Heart right ventricle (tissue), 16 donors: Measurements from ENCODE around the gene RASSF8. TPM values are rescaled to one million over a fixed set of nuclear protein-coding genes. Genes with fewer than 3 reads are reported as not detected.

ENCODE experiments used
- ATAC-seq, 8 donors: fragments of 200-7000 bp; cut with Tn5 transposase; one replicate each; pipeline ENCODE4 v1.9.1; 2020; ENCODE audit warnings: mild to moderate bottlenecking in 8 of 8, moderate library complexity in 8 of 8, moderate number of reproducible peaks in 1 of 8
- DNase-seq, 2 donors: peaks; one replicate each; pipeline ENCODE4 v3.0.0-alpha.2; 2020
- H3K27ac ChIP-seq, 10 donors: fragments of 200-600 bp; sonication (generic) in 2 of 10; one replicate each; pipeline versions ENCODE4 v1.5.0 to v1.8.0; 2020 to 2022; ENCODE audit warnings: mild to moderate bottlenecking in 3 of 10
- H3K27me3 ChIP-seq, 7 donors: fragments of 200-600 bp; one replicate each; pipeline ENCODE4 v1.8.0; 2021 to 2022; ENCODE audit warnings: mild to moderate bottlenecking in 2 of 7
- H3K36me3 ChIP-seq, 9 donors: fragments of 200-600 bp; sonication (generic) in 1 of 9; one replicate each; pipeline versions ENCODE4 v1.5.0 to v1.8.0; 2020 to 2022; ENCODE audit warnings: mild to moderate bottlenecking in 2 of 9
- H3K4me1 ChIP-seq, 9 donors: fragments of 200-600 bp; sonication (generic) in 1 of 9; one replicate each; pipeline versions ENCODE4 v1.5.0 to v1.8.0; 2020 to 2022; ENCODE audit warnings: mild to moderate bottlenecking in 4 of 9
- H3K4me3 ChIP-seq, 10 donors: fragments of 200-600 bp; sonication (generic) in 2 of 10; one replicate each; pipeline versions ENCODE4 v1.5.0 to v1.8.0; 2020 to 2022; ENCODE audit warnings: mild to moderate bottlenecking in 7 of 10, moderate library complexity in 2 of 10
- H3K9me3 ChIP-seq, 11 donors: fragments of 200-600 bp in 10 of 11; sonication (generic) in 2 of 11; one replicate each; pipeline versions ENCODE4 v1.5.0 to v1.8.0; 2013 to 2022; ENCODE audit warnings: mild to moderate bottlenecking in 2 of 11, control low read depth in 1 of 11, moderate library complexity in 1 of 11
- CTCF ChIP-seq, 9 donors: fragments of 200-600 bp; sonication (generic) in 2 of 9; IDR thresholded peaks; one replicate each; pipeline versions ENCODE4 v1.5.0 to v1.8.0; 2021 to 2022; ENCODE audit warnings: antibody characterized with exemption in 9 of 9, mild to moderate bottlenecking in 5 of 9, moderate library complexity in 1 of 9
- WGBS, 2 donors: extraction: QIAGEN DNeasy Blood & Tissue Kit; methylation state at CpG; one replicate each; pipeline ENCODE4 v1.1.7; 2013; ENCODE audit warnings: inconsistent platforms in 1 of 2; 5-methylcytosine and 5-hydroxymethylcytosine counted together
- intact Hi-C, 10 donors: fragments of 100-400 bp; cut with DNase I; formaldehyde crosslinking; loops; one replicate each; pipeline versions ENCODE4 v1.11.1 to v1.14.2; 2022
- polyA plus RNA-seq, 2 donors: library from polyadenylated mRNA; stranded (reverse); fragments of 200-250 nt; gene quantifications; one replicate each; pipeline ENCODE4 v1.2.3, GENCODE V29; 2013
- total RNA-seq, 10 donors: library from RNA; stranded (reverse); fragmentation: NEBNext Ultra II Directional in 3 of 10; extraction: Animal tissue kit (Norgen Biotek cat#: 25700) in 3 of 10; gene quantifications; one replicate each; pipeline versions ENCODE4 v1.2.1 to v1.2.4, GENCODE V29; 2021 to 2023
- donor health status: Arrhythmogenic right ventricular cardiomyopathy.
- donor health status: ischemic (EF 13 %, LVEDD 7.1; RV severe dilation, severe dysfunction).
- donor health status: healthy with polysubstance abuse.
- donor health status: DM: no; HTN: yes; CAD: no.
- donor health status: DM: no; HTN: no; CAD: no.
- donor health status: ischemic (EF 25% LVEDD 6.9; RV normal size, moderate dysfunction).
- donor health status: ischemic (EF 25% LVEDD 5.7; RV mildly dilated, moderate dysfunction).
- donor health status: healthy.
- donor health status: DM: yes; HTN: yes; CAD: no.
- donor health status: Ischemic cardiomyopathy.
- donor health status: ischemic (EF 35%, LVEDD 5.7; RV mildly dilated, moderate dysfunction).
- donor health status: nonischemic (EF 11% LVEDD 7.7; RV severe dilation, severe dysfunction).
- donor health status: DM: yes; HTN: yes; CAD: no.
- donor health status: PGD.
- donor health status: ischemic (EF 29% LVEDD 5.4; RV normal size, mild dysfunction).
- donor health status: nonischemic (EF 23%, LVEDD 6.1; RV moderate dilation, normal function).

Gene RASSF8
- total and polyA plus RNA-seq, 12 donors, result 5.7 to 43.9 (median 28.9) TPM

DNA sequence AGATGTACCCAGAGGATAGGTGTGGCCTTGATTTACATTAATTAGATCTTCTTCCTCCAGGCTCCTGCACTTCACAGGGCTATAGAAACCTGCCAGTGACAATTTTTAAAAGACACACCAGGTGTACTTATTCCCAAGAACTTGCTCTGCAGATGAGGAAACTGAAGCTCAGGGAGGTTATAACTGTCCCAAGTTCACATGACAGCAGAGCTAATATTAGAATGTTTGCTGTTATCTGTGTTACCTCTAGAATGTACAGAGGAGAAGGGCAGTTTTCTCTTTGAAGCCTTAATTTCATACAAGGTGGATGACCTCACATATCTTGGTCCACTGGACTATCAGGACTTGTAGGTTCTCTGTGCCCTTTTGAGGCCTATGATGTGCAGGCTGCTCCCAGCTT is 27.7 kb downstream of the RASSF8 start:
- peaks cover 0 to 54% (median 11%) of the 10 kb centered on the region in 9 donors for H3K4me1 ChIP-seq
- no peaks in the 10 kb centered on the region for H3K36me3 ChIP-seq
- H3K4me3 ChIP-seq, result no peak overlapping the region
- no peak overlapping the region for H3K27ac ChIP-seq
- peak in 2 of 8 donors; percentile 26 to 46 for ATAC-seq
- H3K27me3 ChIP-seq, result no peaks in the 10 kb centered on the region
- intact Hi-C loops, result no loop called here
- no peak for DNase-seq
- TF ChIP-seq CTCF (IDR thresholded peaks at IDR 0.05), result no peak
- H3K9me3 ChIP-seq, result no peaks in the 10 kb centered on the region

DNA sequence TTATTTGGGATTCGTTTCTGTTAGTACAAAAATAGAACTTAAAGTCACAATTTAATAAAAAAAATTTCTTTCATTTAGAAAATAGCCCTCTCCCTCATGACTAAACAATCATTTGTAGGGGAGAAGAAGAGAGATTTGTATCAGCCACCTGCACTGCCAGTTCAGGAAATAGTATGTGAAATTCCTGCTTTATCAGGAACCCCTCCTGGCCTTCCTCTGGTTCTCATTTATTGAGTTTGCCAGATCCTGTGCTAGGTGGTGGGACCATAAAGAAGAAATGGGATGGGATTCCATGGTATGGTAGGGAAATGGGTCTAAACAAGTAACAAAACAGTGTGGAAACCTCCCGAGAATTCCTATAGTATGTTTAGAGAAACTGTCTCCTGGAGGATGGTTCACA is 30.0 kb downstream of the RASSF8 start:
- Histone ChIP-seq H3K27me3 (no peaks in the 10 kb centered on the region), H3K9me3 (no peaks in the 10 kb centered on the region), H3K36me3 (no peaks in the 10 kb centered on the region), H3K27ac (no peak overlapping the region), H3K4me3 (no peak overlapping the region), H3K4me1 (peaks cover 0 to 55% (median 15%) of the 10 kb centered on the region in 9 donors)
- intact Hi-C loops, result no loop called here
- DNase-seq, result no peak
- ATAC-seq, result no peak
- WGBS, 2 donors, result 49 to 53% methylated on average over 2 of the region's 2 CpGs
- TF ChIP-seq CTCF (IDR thresholded peaks at IDR 0.05), result no peak

DNA sequence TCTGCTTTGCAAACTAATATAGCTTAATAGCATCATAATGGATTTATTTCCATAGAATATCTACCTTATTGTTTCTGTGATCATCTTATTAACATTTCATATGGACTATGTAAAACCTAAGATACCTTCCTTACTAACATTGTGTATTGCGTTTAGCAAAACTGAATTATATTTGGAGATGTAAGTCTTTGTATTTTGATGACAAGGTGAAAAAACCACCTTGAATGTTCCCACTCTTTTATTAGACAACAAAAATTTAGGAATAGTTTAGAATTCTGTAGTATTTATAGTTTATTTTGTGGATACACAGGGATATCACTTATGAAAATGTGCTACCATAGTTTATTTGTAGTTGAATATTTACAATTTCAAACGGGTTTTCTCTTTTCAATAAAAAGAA is 32.0 kb downstream of the RASSF8 start:
- Histone ChIP-seq H3K4me1 (peaks cover 0 to 66% (median 18%) of the 10 kb centered on the region in 9 donors), H3K9me3 (no peaks in the 10 kb centered on the region), H3K4me3 (no peak overlapping the region), H3K36me3 (no peaks in the 10 kb centered on the region), H3K27me3 (no peaks in the 10 kb centered on the region), H3K27ac (no peak overlapping the region)
- no peak for TF ChIP-seq CTCF (IDR thresholded peaks at IDR 0.05)
- intact Hi-C loops, result no loop called here
- WGBS, 2 donors, result 91% methylated on average over 2 of the region's 2 CpGs
- ATAC-seq (no peak), DNase-seq (no peak)

GRCh38 chr12:25992026-25992782 is 33.7 kb downstream of the RASSF8 start:
- H3K36me3 ChIP-seq, result no peaks in the 10 kb centered on the region
- intact Hi-C loops, result no loop called here
- H3K4me3 ChIP-seq, result no peak overlapping the region
- H3K4me1 ChIP-seq, result peaks cover 0 to 55% (median 18%) of the 10 kb centered on the region in 9 donors
- H3K27ac ChIP-seq, result no peak overlapping the region
- DNase-seq (no peak), ATAC-seq (no peak)
- TF ChIP-seq CTCF (IDR thresholded peaks at IDR 0.05), result no peak
- no peaks in the 10 kb centered on the region for H3K9me3 ChIP-seq
- WGBS, 2 donors, result 67% methylated on average over 4 of the region's 4 CpGs
- H3K27me3 ChIP-seq, result no peaks in the 10 kb centered on the region
